CD4-positive, alpha-beta T cell treated with Interleukin-1 beta for 1 hour (primary cell): ENCODE measurements around the gene CDKN1A.
"Not testable (repeated sequence)": the region's sequence is repeated elsewhere in the genome, so short reads cannot be mapped to it uniquely, and the experiment has no call there.

Experiments used
- DNase-seq, 2 donors: peaks; one replicate each; pipeline ENCODE4 v3.0.0-alpha.2; 2020 to 2022

The CDKN1A gene

GRCh38 chr6:36699348-36699747, 20.8 kb downstream of the CDKN1A start:
- DNase-seq: no peak

- no peak for DNase-seq
Measured at GRCh38 chr6:36700071-36700812, 21.7 kb downstream of the CDKN1A start.

GRCh38 chr6:36700831-36701230, 22.3 kb downstream of the CDKN1A start:
- no peak for DNase-seq

GRCh38 chr6:36701401-36701991, 23.0 kb downstream of the CDKN1A start:
- DNase-seq: peak in 1 of 2 donors; percentile 27

- no peak for DNase-seq
Measured at GRCh38 chr6:36702656-36703055, 24.1 kb downstream of the CDKN1A start.

GRCh38 chr6:36703081-36703606, 24.6 kb downstream of the CDKN1A start:
- DNase-seq: no peak

- DNase-seq: no peak
Measured at GRCh38 chr6:36703982-36704381, 25.5 kb downstream of the CDKN1A start.

GRCh38 chr6:36704961-36705577, 26.6 kb downstream of the CDKN1A start:
- not testable (repeated sequence) for DNase-seq

- DNase-seq: no peak
Measured at GRCh38 chr6:36706339-36706738, 27.8 kb downstream of the CDKN1A start.

- DNase-seq: no peak
Measured at GRCh38 chr6:36712816-36713215, 34.3 kb downstream of the CDKN1A start.

- DNase-seq: no peak
Measured at GRCh38 chr6:36713846-36714245, 35.3 kb downstream of the CDKN1A start.

- no peak for DNase-seq
Measured at GRCh38 chr6:36714511-36714910, 36.0 kb downstream of the CDKN1A start.

- no peak for DNase-seq
Measured at GRCh38 chr6:36715469-36715868, 37.0 kb downstream of the CDKN1A start.

GRCh38 chr6:36716476-36717093, 38.1 kb downstream of the CDKN1A start:
- no peak for DNase-seq

- no peak for DNase-seq
Measured at GRCh38 chr6:36717231-36717825, 38.8 kb downstream of the CDKN1A start.

- no peak for DNase-seq
Measured at GRCh38 chr6:36717871-36718540, 39.5 kb downstream of the CDKN1A start.

- no peak for DNase-seq
Measured at GRCh38 chr6:36718560-36718959, 40.0 kb downstream of the CDKN1A start.

GRCh38 chr6:36719126-36719525, 40.6 kb downstream of the CDKN1A start:
- no peak for DNase-seq

- DNase-seq: no peak
Measured at GRCh38 chr6:36720251-36721141, 42.0 kb downstream of the CDKN1A start.

- no peak for DNase-seq
Measured at GRCh38 chr6:36721369-36722140, 43.0 kb downstream of the CDKN1A start.

GRCh38 chr6:36722365-36722764, 43.9 kb downstream of the CDKN1A start:
- DNase-seq: no peak
